Effector CD4-positive, alpha-beta T cell (primary cell): ENCODE data around the gene LDB3.
A peak's percentile ranks its signal among the peaks of the same experiment; 100 is the strongest.

ENCODE experiments used
- DNase-seq: peaks from one replicate; pipeline ENCODE4 v3.0.0-alpha.2; 2020

Gene LDB3

DNA sequence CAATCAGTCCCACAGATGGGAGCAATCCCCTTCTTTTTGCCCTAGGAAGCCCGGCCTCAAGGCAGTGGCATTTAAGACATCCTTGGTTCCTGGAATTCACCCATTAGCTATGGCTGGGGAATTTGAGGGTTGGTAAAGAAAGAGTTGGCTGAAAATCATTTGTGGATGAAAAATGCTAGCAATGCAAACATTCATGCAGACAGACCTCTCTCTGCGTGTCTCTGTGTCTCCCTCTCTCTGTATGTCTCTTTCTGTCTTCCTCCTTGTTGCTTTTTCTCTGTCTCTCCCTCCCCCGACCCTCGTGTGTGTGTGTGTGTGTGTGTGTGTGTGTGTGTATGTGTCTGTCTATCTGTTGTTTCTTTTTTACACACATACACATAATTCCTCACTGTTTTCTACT is 19.4 kb downstream of the LDB3 start:
- no peak for DNase-seq

DNA sequence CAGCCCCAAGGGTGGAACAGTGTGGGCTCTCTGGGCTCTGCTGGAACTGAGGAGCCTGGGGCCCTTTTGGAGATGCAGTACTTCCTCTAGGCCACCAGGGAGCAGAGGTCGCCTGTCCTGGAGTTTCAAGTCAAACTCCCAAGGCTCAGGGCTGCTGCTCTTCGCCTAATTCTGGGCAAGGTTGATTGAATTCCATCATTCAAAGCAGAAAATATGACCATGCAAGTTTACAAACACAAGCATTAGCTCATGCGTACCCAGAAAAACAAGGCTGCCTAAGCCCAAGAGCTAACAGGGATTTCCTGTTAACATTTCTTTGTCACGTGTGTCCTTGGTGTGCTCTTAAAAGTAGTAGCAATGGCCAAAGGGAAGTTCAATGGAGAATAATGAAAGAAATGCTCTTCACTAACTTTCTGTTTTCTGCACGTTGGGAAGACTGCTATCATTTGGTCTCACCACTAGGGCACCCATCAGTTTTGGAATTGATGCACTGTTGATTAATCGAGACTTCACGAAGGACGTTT is 20.1 kb downstream of the LDB3 start:
- DNase-seq, result peak; percentile 30

DNA sequence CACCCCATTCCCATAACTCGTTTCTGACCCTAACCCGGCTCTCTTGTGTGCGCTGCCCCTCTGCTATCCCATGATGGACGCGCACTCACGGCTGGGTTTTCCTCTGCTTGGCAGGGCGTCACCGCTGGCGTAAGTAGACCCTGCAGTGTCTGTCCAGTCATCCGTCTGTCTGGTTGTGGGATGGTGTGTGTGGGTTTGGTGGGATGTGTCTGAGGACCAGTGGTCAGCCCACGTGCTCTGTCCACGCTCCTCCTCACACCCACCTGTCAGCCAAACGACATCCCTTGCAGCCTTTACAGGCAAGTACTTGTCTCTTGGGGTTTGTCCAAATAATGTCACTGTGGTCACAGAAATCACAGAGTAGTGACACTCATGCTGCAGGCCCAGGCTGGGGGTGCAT is 20.8 kb downstream of the LDB3 start:
- DNase-seq, result no peak

DNA sequence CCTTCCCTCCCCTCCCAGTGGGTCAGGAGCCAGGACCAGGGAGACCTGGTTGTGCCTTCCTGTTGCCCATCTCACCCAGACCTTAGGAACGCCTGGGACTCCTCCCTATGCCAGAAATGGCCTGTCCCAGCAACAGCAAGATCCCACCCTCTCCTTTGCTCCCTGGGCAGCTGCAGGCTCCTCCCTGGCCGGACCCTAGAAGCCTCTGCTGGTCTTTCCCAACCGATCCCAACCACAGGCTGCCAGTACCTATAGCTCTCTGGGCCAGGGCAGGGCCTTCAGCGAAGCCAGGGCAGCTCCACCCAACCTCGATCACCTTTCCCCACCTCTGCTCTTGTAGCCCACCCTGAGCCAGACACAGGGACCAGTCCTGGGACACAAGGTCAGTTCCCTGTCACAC is 21.9 kb downstream of the LDB3 start:
- no peak for DNase-seq

DNA sequence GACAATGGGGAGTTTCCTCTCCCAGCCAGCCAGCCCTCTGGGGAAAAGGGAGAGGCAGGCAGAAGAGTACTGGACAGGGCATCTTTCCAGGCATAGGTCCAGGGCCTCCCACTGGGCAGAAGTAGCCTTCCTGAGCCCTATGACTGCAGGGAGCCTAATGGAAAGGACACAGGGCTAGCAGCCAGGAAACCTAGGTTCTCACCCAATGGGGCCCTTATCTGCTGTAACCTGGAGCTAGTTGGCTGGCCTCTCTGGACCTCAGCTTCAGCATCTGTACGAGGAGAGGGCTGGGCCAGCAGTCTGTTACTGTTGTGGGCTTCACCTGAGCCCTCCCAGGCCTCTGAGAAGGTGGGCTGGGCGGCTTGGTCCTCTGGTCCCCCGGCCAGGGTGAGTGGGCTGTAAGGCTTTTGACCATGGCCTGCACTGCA is 22.4 kb downstream of the LDB3 start:
- no peak for DNase-seq

DNA sequence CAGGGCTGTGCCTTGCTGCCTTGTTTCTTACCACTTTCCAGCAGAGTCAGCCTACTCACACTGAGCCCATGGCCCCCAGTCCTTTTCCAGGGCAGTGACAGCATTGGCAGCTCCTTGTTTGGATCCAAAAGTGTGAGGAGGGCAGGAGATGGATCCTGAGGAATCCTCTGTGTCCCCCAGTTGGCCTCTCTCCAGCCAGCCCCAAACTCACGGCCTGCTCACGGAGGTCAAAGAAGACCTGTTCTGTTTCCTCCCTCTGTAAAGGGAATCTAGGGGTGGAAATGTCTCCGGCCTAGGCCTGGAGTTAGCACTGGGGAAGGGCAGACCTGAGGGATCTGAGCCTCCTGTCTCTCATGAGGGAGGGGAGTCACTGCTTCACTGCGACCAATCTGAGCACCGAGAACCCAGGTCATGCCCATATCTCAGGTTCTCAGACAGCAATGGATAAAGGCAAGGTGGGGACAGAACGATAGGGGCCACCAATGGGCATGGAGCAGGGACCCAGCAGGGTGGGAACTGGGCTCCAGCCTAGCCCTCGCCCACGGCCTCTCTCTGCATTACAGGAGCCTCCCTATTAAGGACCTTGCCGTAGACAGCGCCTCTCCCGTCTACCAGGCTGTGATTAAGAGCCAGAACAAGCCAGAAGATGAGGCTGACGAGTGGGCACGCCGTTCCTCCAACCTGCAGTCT is 23.2 kb downstream of the LDB3 start:
- no peak for DNase-seq

DNA sequence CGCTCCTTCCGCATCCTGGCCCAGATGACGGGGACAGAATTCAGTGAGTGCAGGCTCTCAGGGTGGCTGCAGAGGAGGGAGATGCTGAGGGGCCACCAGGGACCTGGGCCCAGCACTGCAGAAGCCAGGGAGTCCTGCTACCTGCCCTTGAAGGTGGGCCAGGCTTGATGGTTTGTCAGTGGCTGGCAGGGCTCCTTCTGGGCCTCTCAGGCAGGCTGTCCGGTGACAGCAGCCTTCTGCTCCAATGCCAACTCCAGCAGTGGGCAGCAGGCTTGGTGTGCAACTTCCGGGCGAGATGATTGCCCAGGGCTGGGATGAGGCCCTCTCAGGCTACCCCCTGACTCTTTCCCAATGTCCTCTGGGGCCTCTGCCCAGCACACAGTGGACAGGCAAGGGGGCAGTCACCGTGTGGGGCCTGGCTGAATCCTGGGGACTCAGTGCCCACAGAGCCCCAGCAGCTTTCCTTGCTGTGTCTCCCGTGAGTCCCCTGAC is 23.8 kb downstream of the LDB3 start:
- DNase-seq, result no peak

DNA sequence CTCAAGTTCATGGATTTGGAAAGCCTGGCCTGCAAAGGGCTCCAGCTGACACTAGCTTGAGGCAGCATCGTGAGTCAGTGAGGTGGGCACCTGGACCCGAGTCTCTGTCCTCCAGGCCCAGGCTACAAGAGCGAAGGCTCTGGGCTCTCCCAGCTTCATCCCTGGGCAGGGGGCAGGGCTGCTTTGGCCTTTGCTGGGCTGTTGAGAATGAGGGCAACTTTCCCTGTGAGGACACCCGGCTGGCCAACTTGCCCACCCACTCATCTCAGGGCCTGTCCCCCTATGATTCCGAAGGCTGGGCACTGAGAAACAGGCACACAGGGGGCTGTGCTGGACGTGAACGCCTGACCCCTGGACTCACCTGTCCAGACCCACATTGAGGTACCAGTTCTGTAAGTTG is 24.4 kb downstream of the LDB3 start:
- no peak for DNase-seq

DNA sequence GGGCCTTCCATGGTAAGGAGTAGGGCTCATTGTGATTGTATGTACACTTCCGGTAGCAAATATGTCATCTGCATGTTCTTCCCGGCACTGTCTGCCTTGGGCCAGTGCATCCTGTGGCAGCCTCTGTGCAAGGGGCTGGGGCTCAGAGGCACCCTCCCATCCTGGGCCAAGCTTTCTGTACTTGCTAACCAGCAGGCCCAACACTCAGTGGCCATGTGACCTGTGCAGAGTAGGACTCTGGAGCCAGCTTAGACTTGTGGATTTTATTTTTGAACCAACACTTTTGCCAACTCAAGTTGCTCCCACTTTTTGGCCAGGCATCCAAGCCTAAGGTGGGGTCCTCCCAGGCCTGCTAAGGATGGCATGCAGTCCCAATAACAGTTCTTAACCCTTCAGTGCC is 25.0 kb downstream of the LDB3 start:
- DNase-seq, result no peak

DNA sequence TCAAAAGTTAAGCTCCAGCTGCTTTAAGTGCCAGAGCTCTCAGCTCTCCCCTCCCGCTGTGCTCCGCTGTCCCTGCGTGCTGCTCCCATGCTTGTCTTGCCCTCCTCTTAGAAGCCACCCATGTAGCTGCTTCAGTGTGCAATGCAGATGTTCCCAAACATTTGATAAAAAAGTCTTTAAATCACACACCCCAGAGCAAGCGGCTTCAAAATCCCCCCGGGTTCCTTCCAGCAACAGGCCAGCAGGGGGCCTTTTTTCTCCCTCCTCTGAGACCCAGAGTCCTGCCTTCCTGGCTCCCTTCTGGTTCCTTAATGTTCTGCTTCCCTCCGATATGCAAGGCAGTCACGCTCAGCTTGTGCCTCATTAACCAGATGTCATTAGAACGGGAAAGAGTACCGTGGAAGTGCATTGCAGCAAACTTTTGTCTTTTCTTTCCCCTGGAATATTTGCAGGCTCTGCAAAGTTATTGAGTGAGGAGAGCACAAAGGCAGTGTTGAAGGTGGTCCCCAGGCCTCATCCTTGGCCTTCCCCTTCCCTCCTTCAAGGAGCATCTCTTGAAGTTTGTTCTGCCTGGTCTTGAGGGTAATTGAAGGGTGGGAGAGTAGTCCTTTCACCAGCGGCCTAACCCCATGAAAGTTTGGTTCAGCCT is 25.5 kb downstream of the LDB3 start:
- DNase-seq, result no peak

DNA sequence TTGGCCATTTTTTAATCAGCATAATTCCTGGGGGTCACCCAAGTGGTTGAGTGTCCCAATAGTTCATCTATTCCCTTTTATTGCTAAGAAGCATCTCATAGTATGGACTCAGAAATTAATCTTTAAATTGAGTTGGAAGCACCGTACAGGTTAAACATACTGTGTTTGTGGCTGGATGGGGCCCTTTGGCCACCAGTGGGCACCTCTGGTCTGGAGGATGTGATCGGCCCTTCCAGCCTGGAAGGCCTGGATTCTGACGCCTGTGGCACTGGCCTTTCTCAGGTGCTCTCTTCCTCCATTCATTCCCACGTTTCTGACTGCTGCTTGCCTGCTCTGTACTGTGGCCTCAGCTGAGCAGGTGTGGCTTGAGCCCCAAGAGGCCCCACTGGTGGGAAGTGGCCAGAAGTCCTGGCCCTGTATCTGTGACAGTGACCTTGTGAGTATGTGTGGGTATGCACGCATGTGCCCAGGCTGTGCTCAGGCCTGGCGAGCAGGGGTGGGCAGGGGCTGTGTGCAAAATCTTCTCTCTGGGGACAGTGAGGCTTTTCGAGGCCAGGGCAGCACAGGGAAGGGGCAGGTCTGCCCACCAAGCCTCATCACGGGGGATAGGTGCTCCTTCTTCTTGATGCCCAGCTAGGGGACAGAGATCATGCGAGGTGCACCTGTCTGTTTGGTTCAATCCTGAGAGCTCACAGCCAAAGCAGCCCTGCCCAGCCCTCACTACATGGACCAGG is 30.1 kb downstream of the LDB3 start:
- DNase-seq, result no peak

DNA sequence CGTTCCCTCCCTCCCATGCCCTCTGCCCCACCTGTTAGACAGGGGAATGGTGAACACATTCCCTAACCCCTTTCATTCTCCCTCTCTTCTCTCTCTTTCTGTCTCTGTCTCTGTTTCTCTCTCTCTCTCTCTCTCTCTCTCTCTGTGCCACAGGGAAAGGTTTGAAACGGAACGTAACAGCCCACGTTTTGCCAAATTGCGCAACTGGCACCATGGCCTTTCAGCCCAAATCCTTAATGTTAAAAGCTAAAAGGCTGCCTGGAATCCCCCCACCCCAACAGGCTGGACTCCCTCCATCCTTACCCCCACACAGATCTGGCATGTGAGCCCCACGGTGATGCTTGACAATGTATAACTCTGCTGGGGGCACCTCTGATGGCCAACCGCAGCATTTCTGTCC is 30.8 kb downstream of the LDB3 start:
- no peak for DNase-seq

DNA sequence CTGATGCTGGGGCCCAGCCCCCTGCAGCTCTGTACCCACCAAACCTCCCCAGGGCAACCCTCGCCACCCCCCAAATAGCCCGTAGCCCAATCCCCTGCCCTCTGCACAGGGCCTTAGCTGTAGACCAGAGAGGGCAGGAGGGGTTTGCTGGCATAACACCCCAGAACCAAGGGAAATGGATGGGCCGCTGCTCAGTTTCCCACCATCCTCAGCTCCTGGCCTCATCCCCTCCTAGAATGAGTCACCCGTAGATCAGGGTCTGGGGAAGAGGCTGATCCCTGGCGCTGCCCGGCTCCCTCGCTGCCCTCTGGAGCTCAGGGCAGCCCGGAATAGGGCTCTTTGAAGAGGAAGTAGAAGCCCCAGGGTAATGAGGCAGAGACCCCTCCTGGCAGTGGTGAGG is 31.2 kb downstream of the LDB3 start:
- DNase-seq, result no peak

DNA sequence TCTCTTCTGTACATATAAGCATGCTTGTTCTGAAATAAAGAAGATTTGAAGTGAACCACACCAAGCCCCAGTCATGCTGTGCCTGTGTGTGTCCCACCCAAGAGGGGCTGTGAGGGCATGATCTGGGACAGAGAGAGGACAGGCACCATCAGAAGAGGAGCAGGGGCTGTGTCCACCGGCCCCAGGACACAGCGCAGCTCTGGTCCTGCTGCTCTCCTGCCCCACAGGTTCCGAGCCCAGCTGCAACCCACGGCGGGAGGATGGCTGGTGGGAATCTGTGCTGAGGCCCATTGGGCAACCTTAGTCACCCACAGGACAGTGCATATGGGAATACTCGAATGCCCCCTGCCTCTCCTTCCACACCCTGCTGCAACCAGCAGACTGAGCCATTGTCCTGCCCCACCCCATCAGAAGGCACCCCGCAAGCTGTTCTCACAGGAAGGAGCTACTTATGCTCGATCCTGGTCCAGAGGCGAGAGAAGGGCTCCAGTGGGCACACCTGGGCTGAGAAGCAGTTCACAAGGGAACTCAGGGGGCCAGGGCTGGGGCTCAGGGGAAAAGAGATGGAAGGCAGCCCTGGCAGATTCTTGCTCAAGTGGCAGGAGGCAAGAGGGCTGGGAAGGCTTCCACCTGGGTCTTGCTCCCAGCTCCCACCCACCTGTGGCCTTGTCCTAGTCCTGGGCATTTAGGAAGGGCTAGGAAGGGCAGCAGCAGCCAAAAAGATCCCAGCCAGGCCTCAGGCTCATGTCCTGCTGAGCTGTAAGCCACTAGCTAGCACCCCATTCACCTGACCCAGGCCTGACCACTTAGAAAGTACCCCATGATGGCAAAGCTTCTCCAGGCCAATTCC is 31.9 kb downstream of the LDB3 start:
- no peak for DNase-seq

DNA sequence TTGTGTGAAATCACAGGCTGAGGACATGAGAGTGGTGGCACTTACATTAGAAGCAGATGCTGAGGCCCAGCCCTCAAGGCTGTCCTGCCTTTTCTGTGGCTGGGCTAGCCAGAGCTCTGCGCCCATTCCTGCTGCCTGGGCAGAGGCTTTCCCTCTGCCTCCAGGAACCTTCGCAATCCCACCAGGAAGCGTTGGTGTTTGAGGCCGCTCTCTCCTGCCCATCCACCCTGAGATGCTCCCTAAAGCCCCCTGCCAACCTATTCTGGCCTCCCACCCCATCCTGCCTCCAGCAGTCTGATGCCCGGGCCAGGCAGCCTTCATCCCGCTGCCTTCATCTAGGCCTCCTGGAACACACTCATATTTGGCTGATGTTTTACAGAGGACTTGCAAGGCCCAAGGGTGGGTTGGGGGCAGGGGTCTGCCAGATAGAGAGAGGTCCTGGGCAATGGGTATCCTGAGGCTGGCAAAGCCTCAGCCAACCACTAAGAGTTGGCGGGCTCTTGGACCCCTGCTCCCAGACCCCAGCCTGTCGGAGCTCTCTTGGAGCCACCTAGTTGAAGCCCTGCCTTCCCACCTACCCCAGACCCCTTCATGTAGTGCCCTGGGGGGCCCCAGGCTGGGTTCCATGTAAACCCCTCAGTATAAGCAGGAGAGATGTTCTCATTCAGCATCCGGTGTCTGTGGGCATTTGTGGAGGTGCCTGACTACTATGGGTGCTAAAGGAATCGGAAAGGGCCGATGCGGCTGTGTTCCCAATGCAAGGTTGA is 32.7 kb downstream of the LDB3 start:
- DNase-seq, result no peak

DNA sequence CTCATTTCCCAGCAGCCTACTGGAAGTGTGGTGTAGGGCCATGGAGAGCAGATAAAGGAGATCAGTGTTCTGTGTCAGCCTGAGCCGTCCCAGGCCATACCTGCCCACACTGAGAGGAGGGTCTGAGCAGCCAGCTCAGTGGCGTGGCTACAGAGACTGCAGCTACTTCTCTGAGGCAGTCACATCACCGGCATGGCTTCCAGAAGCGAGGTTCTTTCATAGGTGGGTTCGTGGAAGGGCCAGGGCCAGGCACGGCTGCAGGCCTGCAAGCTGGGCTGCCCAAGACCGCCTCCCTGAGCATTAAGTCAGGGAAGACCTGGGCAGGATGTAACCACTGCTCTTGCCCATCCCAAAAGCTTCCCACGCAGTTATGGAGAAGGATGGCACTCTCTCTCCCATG is 34.9 kb downstream of the LDB3 start:
- no peak for DNase-seq

DNA sequence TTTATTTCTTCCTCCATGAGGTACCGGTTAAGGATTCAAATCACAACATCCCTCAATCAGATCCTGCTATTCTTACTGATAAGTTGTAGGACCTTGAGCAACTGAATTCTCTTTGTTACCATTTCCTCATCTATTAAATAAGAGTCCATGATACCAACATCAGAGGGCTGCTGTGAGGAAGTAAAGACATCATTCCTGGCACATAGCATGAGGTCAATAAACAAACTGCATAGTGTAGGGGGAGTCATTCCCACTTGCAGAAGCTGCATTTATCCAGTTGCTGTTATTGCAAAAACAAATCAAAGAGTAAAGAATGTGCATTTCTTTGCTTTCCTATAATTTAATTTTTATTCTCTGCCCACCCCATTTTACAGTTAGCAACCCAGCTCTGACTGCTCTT is 36.8 kb downstream of the LDB3 start:
- DNase-seq, result no peak

DNA sequence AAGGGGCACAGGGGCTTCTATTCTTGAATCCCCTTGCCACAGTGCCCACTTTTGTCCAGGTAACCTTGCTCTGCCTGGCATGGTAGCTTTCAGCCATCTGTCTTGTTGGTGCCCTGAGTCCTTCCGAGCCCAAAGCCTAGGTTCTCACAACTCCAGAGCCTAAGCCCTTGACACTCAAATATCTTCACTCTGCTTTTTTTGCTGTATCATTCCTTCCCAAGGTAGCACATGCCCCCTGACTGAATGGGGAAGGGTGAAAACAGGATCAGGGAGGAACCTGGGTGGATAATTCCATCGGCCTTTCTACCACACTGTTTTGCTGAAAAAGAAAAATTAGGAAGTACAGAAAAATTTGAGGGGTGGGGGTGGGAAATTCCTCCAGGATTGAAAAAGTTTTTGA is 37.6 kb downstream of the LDB3 start:
- no peak for DNase-seq

DNA sequence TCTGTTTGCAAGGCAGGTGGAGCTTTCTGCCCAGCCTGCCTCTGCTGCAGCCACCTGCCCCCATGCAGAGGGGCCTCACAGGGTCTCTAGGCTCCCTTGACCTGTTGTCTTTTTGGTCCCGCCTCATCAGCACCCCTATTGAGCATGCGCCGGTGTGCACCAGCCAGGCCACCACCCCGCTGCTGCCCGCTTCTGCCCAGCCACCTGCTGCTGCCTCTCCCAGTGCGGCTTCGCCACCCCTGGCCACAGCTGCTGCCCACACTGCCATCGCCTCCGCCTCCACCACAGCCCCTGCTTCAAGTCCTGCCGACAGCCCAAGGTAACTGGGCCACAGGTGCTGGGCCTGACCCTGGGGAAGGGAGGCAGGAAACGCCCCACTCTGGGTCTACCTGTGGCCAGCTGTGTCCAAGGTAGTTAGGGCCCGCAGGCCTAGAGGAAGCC is 38.1 kb downstream of the LDB3 start:
- no peak for DNase-seq

DNA sequence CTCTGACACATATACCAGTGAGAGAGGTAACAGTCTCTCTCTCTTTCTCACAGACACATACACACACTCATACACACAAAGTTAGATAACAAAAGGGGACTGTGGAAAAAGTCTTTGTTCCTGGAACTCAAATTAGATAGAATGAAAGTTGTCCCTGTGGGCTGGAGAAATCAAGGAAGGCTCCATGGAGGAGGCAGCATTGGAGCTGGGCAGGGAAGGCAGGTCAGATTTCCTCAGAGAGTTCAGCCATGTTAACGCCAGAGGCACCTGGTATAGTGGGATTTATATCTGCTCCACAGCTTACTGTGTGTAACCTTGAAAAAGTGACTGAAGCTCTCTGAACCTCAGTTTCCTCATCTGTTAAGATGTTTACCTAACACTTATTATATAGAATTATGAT is 38.7 kb downstream of the LDB3 start:
- DNase-seq, result no peak

DNA sequence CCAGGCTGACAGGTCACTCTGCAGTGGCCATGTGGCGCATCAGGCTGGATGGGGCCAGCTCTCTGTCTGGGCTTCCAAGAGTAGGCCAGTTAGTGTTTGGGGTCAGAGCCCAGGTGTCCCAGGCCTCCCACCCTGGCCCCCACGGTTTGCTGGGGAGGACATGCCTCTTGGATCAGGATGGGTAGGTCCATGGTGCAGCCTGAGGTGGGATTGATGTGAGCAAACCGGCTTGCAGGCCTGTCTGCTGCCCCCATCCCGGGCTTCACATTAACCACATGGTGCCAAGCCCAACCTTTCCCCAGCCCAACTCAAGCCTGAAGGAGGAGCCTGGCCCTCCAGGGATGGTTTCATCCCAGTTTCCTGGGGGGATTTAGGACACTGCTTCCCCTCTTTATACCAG is 39.2 kb downstream of the LDB3 start:
- no peak for DNase-seq
